Measurements from ENCODE around the gene VAMP2.
"Not testable (repeated sequence)": the region's sequence is repeated elsewhere in the genome, so short reads cannot be mapped to it uniquely, and the experiment has no call there.

VAMP2 gene

GRCh38 chr17:8176197-8176940 lies 13.6 kb upstream of the VAMP2 start, which contains the start of gene TMEM107:
TMEM107 (minus strand) TSS chr17:8176380; CDS start chr17:8176286, 94 bp downstream.
- peak; percentile 58 to 74 for DNase-seq (ENCODE audit: low read depth in 2 of 2)

DNA sequence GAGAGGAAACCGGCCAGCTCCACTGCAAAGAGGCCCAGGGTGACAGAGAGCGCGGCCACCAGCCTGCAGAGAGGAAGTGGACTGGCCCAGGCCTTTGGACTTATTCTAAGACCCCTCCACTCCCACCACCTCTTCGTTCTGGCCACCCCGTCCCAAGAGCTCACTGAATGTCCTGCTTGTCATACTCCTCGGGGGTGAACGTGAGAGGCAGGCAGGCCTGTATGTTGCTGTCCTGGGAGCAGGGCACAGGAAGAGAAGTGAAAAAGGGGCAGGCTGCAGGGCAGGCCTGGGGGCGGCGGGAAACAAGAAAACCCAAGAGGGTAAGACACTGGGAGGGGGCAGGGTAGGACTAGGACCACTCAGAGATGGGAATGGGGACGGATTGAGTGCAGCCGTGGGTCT lies 13.0 kb upstream of the VAMP2 start:
- DNase-seq (ENCODE audit: low read depth in 2 of 2): no peak

GRCh38 chr17:8173871-8174322 lies 11.1 kb upstream of the VAMP2 start:
- DNase-seq (ENCODE audit: low read depth in 2 of 2): no peak

GRCh38 chr17:8173056-8173870 lies 10.5 kb upstream of the VAMP2 start:
- peak; percentile 66 to 79 for DNase-seq (ENCODE audit: low read depth in 2 of 2)

DNA sequence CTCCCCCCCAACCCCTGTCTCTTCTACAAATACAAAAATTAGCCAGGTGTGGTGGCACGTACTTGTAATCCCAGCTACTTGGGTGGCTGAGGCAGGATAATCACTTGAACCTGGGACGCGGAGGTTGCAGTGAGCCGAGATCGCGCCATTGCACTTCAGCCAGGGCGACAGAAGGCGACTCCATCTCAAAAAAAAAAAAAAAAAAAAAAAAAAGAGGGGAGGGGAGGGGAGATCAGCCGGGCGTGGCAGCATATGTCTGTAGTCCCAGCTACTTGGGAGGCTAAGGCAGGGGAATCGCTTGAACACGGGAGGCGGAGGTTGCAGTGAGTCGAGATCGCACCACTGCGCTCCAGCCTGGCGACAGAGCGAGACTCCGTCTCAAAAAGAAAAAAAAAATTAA lies 7.4 kb upstream of the VAMP2 start:
- not testable (repeated sequence) for DNase-seq (ENCODE audit: low read depth in 2 of 2)

- DNase-seq (ENCODE audit: low read depth in 2 of 2): no peak
Measured at GRCh38 chr17:8167526-8167925, 4.8 kb upstream of the VAMP2 start.

GRCh38 chr17:8166731-8167130 lies 4.0 kb upstream of the VAMP2 start:
- no peak for DNase-seq (ENCODE audit: low read depth in 2 of 2)

- no peak for DNase-seq (ENCODE audit: low read depth in 2 of 2)
Measured at GRCh38 chr17:8164815-8165131, 2.0 kb upstream of the VAMP2 start.

DNA sequence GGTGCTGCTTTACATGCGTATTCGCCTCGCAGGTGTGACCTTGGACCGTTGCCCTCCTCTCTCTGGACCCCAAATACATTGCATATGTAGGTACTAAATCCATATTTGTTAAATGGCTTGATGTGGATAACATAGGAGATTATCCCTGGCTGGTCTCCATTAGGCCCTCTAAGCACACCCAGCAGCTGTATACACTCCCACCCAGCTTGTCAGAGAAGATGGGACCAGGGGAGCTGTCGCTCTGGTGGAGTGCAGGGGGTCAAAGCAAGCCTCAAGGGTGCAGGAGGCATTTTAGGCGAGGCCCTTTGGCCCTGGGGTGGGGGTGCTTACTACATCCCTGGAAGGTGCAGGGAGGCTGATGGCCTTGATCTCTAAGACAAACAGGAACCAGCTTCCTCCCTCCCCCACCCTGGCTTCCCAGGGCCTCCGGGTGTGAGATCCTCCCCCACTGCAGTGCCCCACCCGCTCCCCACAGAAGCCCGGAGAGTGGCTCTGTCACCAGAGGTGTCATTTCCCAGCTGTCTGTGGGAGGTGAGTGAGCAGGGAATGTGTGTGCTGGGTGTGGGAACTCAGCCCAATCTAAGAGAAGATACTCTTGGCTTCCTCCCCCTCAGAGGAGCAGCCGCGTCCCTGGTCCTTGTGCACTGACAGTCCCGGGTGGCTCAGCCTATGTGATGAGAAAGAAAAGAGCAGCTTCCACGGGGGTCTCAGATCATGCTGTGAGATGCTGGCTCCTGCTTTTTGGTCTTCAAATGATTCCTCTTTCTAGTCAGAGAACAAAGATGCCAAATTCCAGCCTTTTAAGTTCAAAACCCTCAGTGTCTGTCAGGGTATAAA lies 1.4 kb upstream of the VAMP2 start:
- peak in 1 of 2 donors; percentile 42 for DNase-seq (ENCODE audit: low read depth in 2 of 2)

- DNase-seq (ENCODE audit: low read depth in 2 of 2): peak in 1 of 2 donors; percentile 63
Measured at GRCh38 chr17:8162997-8163977, 539 bp upstream of the VAMP2 start.

DNA sequence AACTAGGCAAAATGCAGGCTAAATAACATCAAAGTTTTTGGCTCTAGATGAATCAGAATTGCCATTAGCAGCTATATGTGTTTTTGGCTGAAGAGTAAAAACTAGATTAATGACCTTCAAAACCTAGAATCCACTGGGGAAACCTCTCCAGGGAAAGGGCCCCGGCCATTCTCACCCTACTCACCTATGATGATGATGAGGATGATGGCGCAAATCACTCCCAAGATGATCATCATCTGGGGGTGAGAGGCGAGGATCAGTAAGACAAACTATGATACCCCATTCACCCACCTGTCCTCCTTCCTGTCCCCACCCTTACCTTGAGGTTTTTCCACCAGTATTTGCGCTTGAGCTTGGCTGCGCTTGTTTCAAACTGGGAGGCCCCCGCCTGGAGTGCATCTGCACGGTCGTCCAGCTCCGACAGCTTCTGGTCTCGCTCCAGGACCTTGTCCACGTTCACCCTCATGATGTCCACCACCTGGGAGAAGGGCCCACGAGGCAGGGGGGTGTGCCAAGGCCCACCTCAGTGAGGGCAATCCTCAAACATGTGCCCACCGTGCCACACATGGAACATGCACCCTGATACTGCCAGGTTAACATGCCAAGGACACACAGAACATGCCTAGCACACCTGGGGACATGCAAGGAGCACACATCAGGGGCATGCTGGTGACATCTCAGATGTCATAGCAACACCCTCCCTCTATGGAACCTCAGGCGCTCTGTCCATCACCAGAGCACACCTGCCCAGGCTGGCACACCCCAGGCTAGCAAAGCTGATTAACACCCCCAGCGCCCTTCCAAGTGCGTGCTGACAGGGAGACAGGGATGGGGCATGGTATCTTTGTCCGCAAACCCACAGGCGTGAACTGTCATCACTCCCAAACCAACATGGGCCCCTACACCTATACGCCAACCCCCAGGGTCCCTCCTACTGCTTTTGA lies 1.2 kb downstream of the VAMP2 start:
- no peak for DNase-seq (ENCODE audit: low read depth in 2 of 2)

DNA sequence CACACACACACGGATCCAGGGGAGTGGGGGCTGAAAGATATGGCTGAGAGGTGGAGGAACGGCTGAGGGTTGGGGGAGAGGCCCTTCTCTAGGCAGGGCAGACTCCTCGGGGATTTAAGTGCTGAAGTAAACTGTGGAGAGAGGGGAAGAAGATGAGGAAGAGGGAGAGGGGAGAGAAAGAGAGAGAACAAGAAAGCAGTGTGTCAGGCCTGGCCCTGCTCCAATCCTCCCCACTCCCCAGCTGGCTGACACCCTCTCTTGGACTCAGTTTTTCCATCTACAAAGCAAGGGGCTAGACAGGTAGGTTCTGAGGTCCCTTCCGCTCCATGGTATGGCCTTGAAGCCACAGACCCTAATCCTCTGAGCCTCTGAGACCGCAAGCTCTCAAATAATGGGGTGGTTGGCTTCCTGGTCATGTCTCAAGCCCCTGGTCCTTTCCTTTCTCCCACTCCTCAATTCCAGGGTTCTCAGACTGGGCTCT lies 2.0 kb downstream of the VAMP2 start:
- DNase-seq (ENCODE audit: low read depth in 2 of 2): no peak

GRCh38 chr17:8160224-8160577 lies 2.5 kb downstream of the VAMP2 start:
- no peak for DNase-seq (ENCODE audit: low read depth in 2 of 2)

GRCh38 chr17:8159459-8160223 lies 3.1 kb downstream of the VAMP2 start:
- DNase-seq (ENCODE audit: low read depth in 2 of 2): no peak

DNA sequence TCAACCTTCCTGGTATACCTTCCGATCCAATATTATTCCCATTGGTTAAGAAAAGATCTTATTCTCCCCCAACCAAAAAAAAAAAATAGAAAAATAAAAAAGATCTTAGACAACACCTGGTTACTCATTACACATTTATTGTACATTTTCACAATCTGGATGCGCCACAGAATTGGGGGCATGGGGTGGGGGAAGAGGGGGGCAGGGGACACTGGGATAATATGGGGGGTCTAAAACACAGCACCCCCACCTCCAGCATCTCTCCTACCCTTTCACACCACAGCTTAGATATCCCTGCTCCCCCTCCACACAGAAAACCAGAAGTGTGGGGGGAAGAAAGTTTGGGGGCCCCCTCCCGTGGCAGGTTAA lies 3.7 kb downstream of the VAMP2 start:
- no peak for DNase-seq (ENCODE audit: low read depth in 2 of 2)

DNA sequence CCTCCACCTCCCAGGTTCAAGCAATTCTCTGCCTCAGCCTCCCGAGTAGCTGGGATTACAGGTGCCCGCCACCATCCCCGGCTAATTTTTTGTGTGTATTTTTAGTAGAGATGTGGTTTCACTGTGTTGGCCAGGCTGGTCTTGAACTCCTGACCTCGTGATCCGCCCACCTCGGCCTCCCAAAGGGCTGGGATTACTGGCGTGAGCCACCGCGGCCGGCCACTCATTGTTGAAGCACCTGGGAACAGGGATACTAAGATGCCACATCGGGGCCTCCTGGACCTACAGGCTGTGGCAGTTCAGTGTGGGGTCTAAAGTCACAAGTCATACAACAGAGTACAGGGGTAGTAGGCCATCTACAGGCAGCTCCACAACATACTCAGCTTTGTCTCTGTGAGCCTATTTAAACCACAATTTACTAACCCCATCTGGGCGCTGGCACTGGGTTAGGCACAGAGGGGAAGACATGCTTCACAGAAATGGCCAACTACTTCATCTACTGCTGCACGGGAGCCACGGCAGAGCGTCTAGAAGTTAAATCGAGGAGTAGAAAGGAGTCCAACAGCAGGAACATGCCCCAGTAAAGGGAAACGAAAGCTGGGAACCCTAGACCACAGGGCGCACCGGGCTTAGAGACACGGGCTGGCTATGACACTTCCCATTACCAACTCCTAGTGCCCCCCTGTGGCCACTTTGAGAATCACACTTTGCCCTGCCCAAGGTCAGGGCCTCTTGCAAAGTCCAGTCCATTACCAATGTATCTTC lies 4.3 kb downstream of the VAMP2 start:
- peak; percentile 69 to 73 for DNase-seq (ENCODE audit: low read depth in 2 of 2)

DNA sequence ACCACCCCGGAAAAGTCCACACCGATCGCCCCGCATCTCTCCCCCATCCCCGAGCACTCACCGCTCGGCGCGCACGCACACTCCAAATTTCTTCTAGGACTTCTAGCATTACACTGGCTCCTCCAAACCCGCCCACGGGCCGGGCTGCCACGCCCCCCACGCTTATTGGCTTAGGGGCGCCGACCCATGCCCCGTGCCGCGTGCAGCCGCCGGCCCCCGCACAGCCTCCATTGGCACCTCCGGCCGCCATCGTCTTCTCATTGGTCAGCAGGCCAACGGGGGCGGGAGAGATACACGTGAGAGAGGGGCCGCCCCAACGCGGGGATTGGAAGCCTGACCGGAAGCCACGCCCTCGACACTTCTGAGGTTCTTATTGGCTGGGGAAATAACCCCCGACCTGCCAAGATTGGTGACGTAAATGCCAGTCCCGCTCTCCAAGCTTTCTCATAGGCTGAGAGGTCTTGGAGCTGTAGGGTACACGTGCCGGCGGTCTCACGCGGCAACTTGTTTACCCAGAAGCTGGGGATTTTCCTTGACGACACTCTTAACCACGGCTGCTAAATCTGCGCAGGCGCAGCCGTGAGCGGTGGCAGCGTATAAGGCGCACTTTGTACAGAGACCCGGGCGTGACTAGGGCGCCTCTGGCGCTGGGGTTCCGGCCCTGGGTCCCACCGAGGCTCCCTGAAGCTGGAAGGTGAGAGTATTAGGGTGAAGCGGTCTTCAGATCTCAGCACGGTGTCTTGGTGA lies 6.3 kb downstream of the VAMP2 start:
- peak; percentile 100 for DNase-seq (ENCODE audit: low read depth in 2 of 2)

DNA sequence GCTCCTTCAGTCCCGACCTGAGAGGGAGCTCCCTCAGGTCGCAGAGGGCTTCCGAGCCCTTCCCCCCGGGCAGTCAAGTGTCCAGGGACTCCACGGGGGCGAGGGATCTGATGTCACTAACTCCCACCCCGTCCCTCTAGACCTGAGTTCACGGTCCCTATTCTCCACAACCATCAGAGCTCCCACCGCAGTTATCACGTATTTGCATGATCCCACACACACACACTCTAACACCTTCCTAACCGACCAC lies 6.8 kb downstream of the VAMP2 start:
- no peak for DNase-seq (ENCODE audit: low read depth in 2 of 2)
